ENCODE data around the gene LOXL1.
"Not testable (repeated sequence)": the region's sequence is repeated elsewhere in the genome, so short reads cannot be mapped to it uniquely, and the experiment has no call there.

LOXL1 gene

GRCh38 chr15:73937296-73937695 lies 11.0 kb downstream of the LOXL1 start:
- Histone ChIP-seq H3K27ac (ENCODE audit: low read length) (no peak overlapping the region), H3K36me3 (ENCODE audit: control insufficient read depth, low read depth, low read length) (no peaks in the 10 kb centered on the region), H3K4me1 (ENCODE audit: control insufficient read depth, low read depth, low read length) (peaks cover 10% of the 10 kb centered on the region), H3K27me3 (ENCODE audit: control insufficient read depth, insufficient read depth, low read length) (no peaks in the 10 kb centered on the region), H3K9ac (ENCODE audit: low read length) (no peak overlapping the region), H3K4me3 (ENCODE audit: low read length) (no peak overlapping the region), H3K9me3 (ENCODE audit: control insufficient read depth, low read depth, low read length) (no peaks in the 10 kb centered on the region)

- Histone ChIP-seq H3K27me3 (ENCODE audit: control insufficient read depth, insufficient read depth, low read length) (no peaks in the 10 kb centered on the region), H3K4me1 (ENCODE audit: control insufficient read depth, low read depth, low read length) (peaks cover 10% of the 10 kb centered on the region), H3K9ac (ENCODE audit: low read length) (no peak overlapping the region), H3K4me3 (ENCODE audit: low read length) (no peak overlapping the region), H3K27ac (ENCODE audit: low read length) (no peak overlapping the region), H3K9me3 (ENCODE audit: control insufficient read depth, low read depth, low read length) (no peaks in the 10 kb centered on the region), H3K36me3 (ENCODE audit: control insufficient read depth, low read depth, low read length) (no peaks in the 10 kb centered on the region)
Observed at GRCh38 chr15:73937726-73938125, 11.5 kb downstream of the LOXL1 start.

- not testable (repeated sequence) for H3K4me3 ChIP-seq (ENCODE audit: low read length); H3K27me3 ChIP-seq (ENCODE audit: control insufficient read depth, insufficient read depth, low read length); H3K36me3 ChIP-seq (ENCODE audit: control insufficient read depth, low read depth, low read length); H3K9me3 ChIP-seq (ENCODE audit: control insufficient read depth, low read depth, low read length); H3K9ac ChIP-seq (ENCODE audit: low read length); H3K27ac ChIP-seq (ENCODE audit: low read length); H3K4me1 ChIP-seq (ENCODE audit: control insufficient read depth, low read depth, low read length)
Observed at GRCh38 chr15:73938516-73938915, 12.3 kb downstream of the LOXL1 start.

GRCh38 chr15:73939138-73939537 lies 12.9 kb downstream of the LOXL1 start:
- Histone ChIP-seq H3K9ac (ENCODE audit: low read length) (no peak overlapping the region), H3K9me3 (ENCODE audit: control insufficient read depth, low read depth, low read length) (no peaks in the 10 kb centered on the region), H3K4me3 (ENCODE audit: low read length) (no peak overlapping the region), H3K27ac (ENCODE audit: low read length) (no peak overlapping the region), H3K4me1 (ENCODE audit: control insufficient read depth, low read depth, low read length) (peaks cover 10% of the 10 kb centered on the region), H3K27me3 (ENCODE audit: control insufficient read depth, insufficient read depth, low read length) (no peaks in the 10 kb centered on the region), H3K36me3 (ENCODE audit: control insufficient read depth, low read depth, low read length) (no peaks in the 10 kb centered on the region)

GRCh38 chr15:73940061-73940981 lies 14.1 kb downstream of the LOXL1 start:
- H3K4me1 ChIP-seq (ENCODE audit: control insufficient read depth, low read depth, low read length) = peaks cover 10% of the 10 kb centered on the region
- H3K27me3 ChIP-seq (ENCODE audit: control insufficient read depth, insufficient read depth, low read length) = no peaks in the 10 kb centered on the region
- no peaks in the 10 kb centered on the region for H3K36me3 ChIP-seq (ENCODE audit: control insufficient read depth, low read depth, low read length)
- H3K9ac ChIP-seq (ENCODE audit: low read length) = no peak overlapping the region
- no peaks in the 10 kb centered on the region for H3K9me3 ChIP-seq (ENCODE audit: control insufficient read depth, low read depth, low read length)
- no peak overlapping the region for H3K27ac ChIP-seq (ENCODE audit: low read length)
- no peak overlapping the region for H3K4me3 ChIP-seq (ENCODE audit: low read length)

GRCh38 chr15:73941044-73941443 lies 14.8 kb downstream of the LOXL1 start:
- no peak overlapping the region for H3K27ac ChIP-seq (ENCODE audit: low read length)
- no peaks in the 10 kb centered on the region for H3K36me3 ChIP-seq (ENCODE audit: control insufficient read depth, low read depth, low read length)
- H3K4me1 ChIP-seq (ENCODE audit: control insufficient read depth, low read depth, low read length) = peaks cover 4% of the 10 kb centered on the region
- H3K27me3 ChIP-seq (ENCODE audit: control insufficient read depth, insufficient read depth, low read length) = no peaks in the 10 kb centered on the region
- H3K4me3 ChIP-seq (ENCODE audit: low read length) = no peak overlapping the region
- no peak overlapping the region for H3K9ac ChIP-seq (ENCODE audit: low read length)
- H3K9me3 ChIP-seq (ENCODE audit: control insufficient read depth, low read depth, low read length) = no peaks in the 10 kb centered on the region

- H3K9me3 ChIP-seq (ENCODE audit: control insufficient read depth, low read depth, low read length) = no peaks in the 10 kb centered on the region
- no peak overlapping the region for H3K4me3 ChIP-seq (ENCODE audit: low read length)
- peaks cover 2% of the 10 kb centered on the region for H3K4me1 ChIP-seq (ENCODE audit: control insufficient read depth, low read depth, low read length)
- no peak overlapping the region for H3K9ac ChIP-seq (ENCODE audit: low read length)
- H3K36me3 ChIP-seq (ENCODE audit: control insufficient read depth, low read depth, low read length) = no peaks in the 10 kb centered on the region
- H3K27ac ChIP-seq (ENCODE audit: low read length) = no peak overlapping the region
- no peaks in the 10 kb centered on the region for H3K27me3 ChIP-seq (ENCODE audit: control insufficient read depth, insufficient read depth, low read length)
Observed at GRCh38 chr15:73941449-73941848, 15.2 kb downstream of the LOXL1 start.

GRCh38 chr15:73941871-73942635 lies 15.8 kb downstream of the LOXL1 start:
- H3K36me3 ChIP-seq (ENCODE audit: control insufficient read depth, low read depth, low read length) = no peaks in the 10 kb centered on the region
- H3K4me3 ChIP-seq (ENCODE audit: low read length) = no peak overlapping the region
- no peak overlapping the region for H3K9ac ChIP-seq (ENCODE audit: low read length)
- no peaks in the 10 kb centered on the region for H3K4me1 ChIP-seq (ENCODE audit: control insufficient read depth, low read depth, low read length)
- H3K27me3 ChIP-seq (ENCODE audit: control insufficient read depth, insufficient read depth, low read length) = no peaks in the 10 kb centered on the region
- no peaks in the 10 kb centered on the region for H3K9me3 ChIP-seq (ENCODE audit: control insufficient read depth, low read depth, low read length)
- H3K27ac ChIP-seq (ENCODE audit: low read length) = no peak overlapping the region

- Histone ChIP-seq H3K27ac (ENCODE audit: low read length) (no peak overlapping the region), H3K9me3 (ENCODE audit: control insufficient read depth, low read depth, low read length) (no peaks in the 10 kb centered on the region), H3K9ac (ENCODE audit: low read length) (no peak overlapping the region), H3K4me3 (ENCODE audit: low read length) (no peak overlapping the region), H3K4me1 (ENCODE audit: control insufficient read depth, low read depth, low read length) (no peaks in the 10 kb centered on the region), H3K36me3 (ENCODE audit: control insufficient read depth, low read depth, low read length) (no peaks in the 10 kb centered on the region), H3K27me3 (ENCODE audit: control insufficient read depth, insufficient read depth, low read length) (no peaks in the 10 kb centered on the region)
Observed at GRCh38 chr15:73942751-73943270, 16.5 kb downstream of the LOXL1 start.

GRCh38 chr15:73944161-73945129 lies 18.2 kb downstream of the LOXL1 start:
- no peak overlapping the region for H3K9ac ChIP-seq (ENCODE audit: low read length)

GRCh38 chr15:73945130-73945508 lies 18.9 kb downstream of the LOXL1 start:
- H3K4me3 ChIP-seq (ENCODE audit: low read length) = no peak overlapping the region
- no peaks in the 10 kb centered on the region for H3K4me1 ChIP-seq (ENCODE audit: control insufficient read depth, low read depth, low read length)
- H3K27ac ChIP-seq (ENCODE audit: low read length) = no peak overlapping the region
- H3K9ac ChIP-seq (ENCODE audit: low read length) = no peak overlapping the region
- H3K9me3 ChIP-seq (ENCODE audit: control insufficient read depth, low read depth, low read length) = no peaks in the 10 kb centered on the region
- H3K27me3 ChIP-seq (ENCODE audit: control insufficient read depth, insufficient read depth, low read length) = no peaks in the 10 kb centered on the region
- no peaks in the 10 kb centered on the region for H3K36me3 ChIP-seq (ENCODE audit: control insufficient read depth, low read depth, low read length)

More at GRCh38 chr15:73944161-73945129, 18.2 kb downstream of the LOXL1 start:
- Histone ChIP-seq H3K4me1 (ENCODE audit: control insufficient read depth, low read depth, low read length) (no peaks in the 10 kb centered on the region), H3K9me3 (ENCODE audit: control insufficient read depth, low read depth, low read length) (no peaks in the 10 kb centered on the region), H3K27me3 (ENCODE audit: control insufficient read depth, insufficient read depth, low read length) (no peaks in the 10 kb centered on the region), H3K4me3 (ENCODE audit: low read length) (no peak overlapping the region), H3K27ac (ENCODE audit: low read length) (no peak overlapping the region), H3K36me3 (ENCODE audit: control insufficient read depth, low read depth, low read length) (no peaks in the 10 kb centered on the region)
